Activated CD4-positive, alpha-beta memory T cell treated with anti-CD3 and anti-CD28 coated beads for 36 hours (primary cell): ENCODE data around the gene LRFN3. TPM values are rescaled to one million over a fixed set of nuclear protein-coding genes. Genes with fewer than 3 reads are reported as not detected.
A peak's percentile ranks its signal among the peaks of the same experiment; 100 is the strongest.
"Not testable (repeated sequence)": the region's sequence is repeated elsewhere in the genome, so short reads cannot be mapped to it uniquely, and the experiment has no call there.

Source experiments
- CTCF ChIA-PET: fragments of 350-600 bp; sonication (Branson Sonifier 250); formaldehyde crosslinking; loops from one replicate; lab custom pipeline; 2021; ENCODE audit warnings: antibody characterized with exemption, inconsistent platforms; lab: Charles Lee
- POLR2A ChIA-PET: fragments of 350-600 bp; sonication (Branson Sonifier 250); formaldehyde crosslinking; loops from one replicate; lab custom pipeline; 2021; ENCODE audit warnings: antibody characterized with exemption; lab: Charles Lee
- DNase-seq: peaks from one replicate; pipeline ENCODE4 v3.0.0-alpha.2; 2020
- H3K27ac Mint-ChIP-seq: one replicate; pipeline ENCODE4 v1.8.0; 2021; ENCODE audit warnings: mixed read lengths
- H3K27me3 Mint-ChIP-seq: one replicate; pipeline ENCODE4 v1.8.0; 2021; ENCODE audit warnings: mixed read lengths
- H3K36me3 Mint-ChIP-seq: one replicate; pipeline ENCODE4 v1.8.0; 2021; ENCODE audit warnings: mixed read lengths
- H3K4me1 Mint-ChIP-seq: one replicate; pipeline ENCODE4 v1.8.0; 2021; ENCODE audit warnings: low read depth, mixed read lengths
- H3K4me3 Mint-ChIP-seq: one replicate; pipeline ENCODE4 v1.8.0; 2021; ENCODE audit warnings: mild to moderate bottlenecking, mixed read lengths
- H3K9me3 Mint-ChIP-seq: one replicate; pipeline ENCODE4 v1.8.0; 2021; ENCODE audit warnings: mixed read lengths
- intact Hi-C: fragments of 100-400 bp; cut with micrococcal nuclease; formaldehyde crosslinking; loops from one replicate; pipeline ENCODE4 v1.15.1; 2023
- total RNA-seq, 2 experiments: library from RNA; stranded (reverse); gene quantifications; one replicate each; pipeline ENCODE4 v1.2.3, GENCODE V29; 2021

The LRFN3 gene
- total RNA-seq, 2 experiments from 2014 or later = 8.7 to 9.1 TPM

DNA sequence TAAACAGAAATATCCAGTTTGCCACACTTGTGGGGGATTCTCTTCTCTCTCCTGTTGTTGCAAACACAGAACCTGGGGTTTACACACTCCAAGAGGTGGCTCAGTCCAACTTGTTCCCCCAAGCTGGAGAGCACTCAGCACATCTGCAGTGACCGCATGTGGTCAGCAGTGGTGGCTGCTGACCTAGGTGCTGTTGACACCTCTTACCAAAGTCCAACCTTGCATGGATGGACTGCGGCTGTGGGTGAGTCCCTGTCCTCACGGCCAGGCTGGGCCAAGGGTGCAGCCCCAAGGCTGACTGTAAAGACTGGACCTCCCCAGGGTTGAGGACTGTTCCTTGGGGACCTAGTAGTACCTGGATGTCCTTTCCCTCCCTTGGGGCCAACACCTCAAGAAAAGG lies 6.1 kb downstream of the LRFN3 start:
- DNase-seq = no peak
- Mint-ChIP-seq H3K4me3 (no peak overlapping the region), H3K36me3 (peaks cover 3% of the 10 kb centered on the region), H3K27ac (no peak overlapping the region), H3K9me3 (no peaks in the 10 kb centered on the region), H3K4me1 (peaks cover 17% of the 10 kb centered on the region), H3K27me3 (no peaks in the 10 kb centered on the region)
- POLR2A ChIA-PET = no interaction called here
- CTCF ChIA-PET = no interaction called here
- intact Hi-C loops = no loop called here

DNA sequence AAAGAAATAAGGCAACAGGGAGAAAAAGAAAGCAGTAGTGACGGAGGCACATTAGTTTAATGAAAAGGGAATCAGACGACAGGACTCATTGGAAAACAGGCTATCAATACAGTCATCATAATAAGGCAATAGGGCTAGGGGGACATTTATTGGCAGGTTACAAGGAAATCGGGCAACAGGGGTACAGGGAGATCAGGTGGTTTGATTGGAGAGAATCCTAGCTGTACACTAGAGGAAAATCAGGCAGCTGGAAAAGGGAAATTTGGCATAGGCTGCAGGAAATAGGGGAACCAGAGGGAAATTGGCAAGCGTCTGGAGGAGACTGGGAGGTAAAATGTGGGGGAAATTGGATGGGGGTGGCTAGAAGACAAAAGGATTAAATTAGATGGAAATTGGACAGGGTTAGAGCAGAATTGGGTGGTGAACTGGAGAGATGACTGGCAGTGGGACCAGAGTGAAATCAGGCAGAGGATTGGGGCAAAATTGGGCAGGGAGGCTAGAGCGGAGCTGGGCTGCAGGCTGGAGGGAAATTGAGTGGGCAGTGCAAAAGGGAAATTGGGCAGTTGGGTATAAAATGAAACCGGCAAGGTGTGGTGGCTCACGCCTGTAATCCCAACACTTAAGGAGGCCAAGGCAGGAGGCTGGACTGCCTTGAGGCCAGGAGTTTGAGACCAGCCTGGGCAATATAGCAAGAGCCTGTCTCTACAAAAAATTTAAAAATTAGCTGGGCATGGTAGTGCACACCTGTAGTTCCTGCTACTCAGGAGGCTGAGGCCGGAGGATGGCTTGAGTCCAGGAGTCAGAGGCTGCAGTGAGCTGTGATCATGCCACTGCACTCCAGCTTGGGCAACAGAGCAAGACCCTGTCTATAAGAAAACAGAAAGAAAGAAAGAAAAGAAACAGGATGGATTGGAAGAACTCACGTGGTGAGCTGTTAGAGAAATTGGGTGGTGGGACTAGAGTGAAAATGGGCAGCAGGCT lies 7.4 kb downstream of the LRFN3 start:
- H3K4me1 Mint-ChIP-seq = peaks cover 7% of the 10 kb centered on the region
- no peak overlapping the region for H3K4me3 Mint-ChIP-seq
- ChIA-PET POLR2A (interaction anchor here (0.6 kb wide), 1 partner anchor 59 kb away, joined by 3 read pairs; no protein-coding TSS in a partner anchor), CTCF (no interaction called here)
- no peaks in the 10 kb centered on the region for H3K27me3 Mint-ChIP-seq
- no peak for DNase-seq
- H3K27ac Mint-ChIP-seq = no peak overlapping the region
- intact Hi-C loops = no loop called here
- peaks cover 3% of the 10 kb centered on the region for H3K36me3 Mint-ChIP-seq
- no peaks in the 10 kb centered on the region for H3K9me3 Mint-ChIP-seq

- POLR2A ChIA-PET = no interaction called here
- DNase-seq = no peak
- no peak overlapping the region for H3K4me3 Mint-ChIP-seq
- intact Hi-C loops = no loop called here
- no peaks in the 10 kb centered on the region for H3K9me3 Mint-ChIP-seq
- H3K27me3 Mint-ChIP-seq = no peaks in the 10 kb centered on the region
- H3K27ac Mint-ChIP-seq = no peak overlapping the region
- CTCF ChIA-PET = no interaction called here
- no peaks in the 10 kb centered on the region for H3K36me3 Mint-ChIP-seq
- peaks cover 7% of the 10 kb centered on the region for H3K4me1 Mint-ChIP-seq
Observed at GRCh38 chr19:35944556-35944955, 8.4 kb downstream of the LRFN3 start.

DNA sequence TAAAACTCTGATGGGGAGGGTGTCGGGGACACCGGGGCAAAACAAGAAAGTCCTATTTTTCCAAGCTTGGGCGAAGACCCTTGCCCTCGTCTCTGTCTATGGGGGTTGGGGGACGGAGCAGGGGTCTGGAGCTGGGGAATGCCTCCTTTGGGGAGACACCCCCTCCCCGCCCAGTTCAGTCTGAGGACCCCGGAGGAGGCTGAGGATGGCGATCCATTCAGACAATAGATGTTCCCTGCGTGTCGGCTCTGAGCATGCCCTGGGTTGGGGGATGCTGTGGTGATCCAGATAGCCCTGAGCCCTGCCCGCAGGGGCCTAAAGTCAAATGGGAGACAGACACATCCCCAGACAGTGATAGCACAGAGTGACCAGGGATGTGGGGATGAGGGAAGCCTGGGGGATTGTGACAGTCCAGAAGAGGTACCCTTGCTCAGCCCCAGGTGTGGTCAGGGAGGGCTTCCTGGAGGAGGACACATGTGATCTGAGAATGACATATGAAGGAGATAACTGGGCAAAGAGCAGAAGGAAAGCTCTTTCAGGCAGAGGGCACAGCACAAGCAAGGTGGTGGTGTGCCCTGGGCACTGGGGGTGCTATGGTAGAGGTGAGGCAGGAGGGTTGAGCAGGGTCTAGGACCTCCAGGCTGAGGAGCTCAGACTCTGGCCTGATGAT lies 9.1 kb downstream of the LRFN3 start:
- intact Hi-C loops = no loop called here
- no peak for DNase-seq
- CTCF ChIA-PET = no interaction called here
- H3K4me3 Mint-ChIP-seq = no peak overlapping the region
- no peak overlapping the region for H3K27ac Mint-ChIP-seq
- POLR2A ChIA-PET = no interaction called here
- H3K27me3 Mint-ChIP-seq = no peaks in the 10 kb centered on the region
- H3K4me1 Mint-ChIP-seq = peaks cover 9% of the 10 kb centered on the region
- H3K9me3 Mint-ChIP-seq = no peaks in the 10 kb centered on the region
- H3K36me3 Mint-ChIP-seq = no peaks in the 10 kb centered on the region

- H3K4me1 Mint-ChIP-seq = peaks cover 13% of the 10 kb centered on the region
- H3K4me3 Mint-ChIP-seq = no peak overlapping the region
- H3K27me3 Mint-ChIP-seq = no peaks in the 10 kb centered on the region
- intact Hi-C loops = no loop called here
- POLR2A ChIA-PET = no interaction called here
- no peaks in the 10 kb centered on the region for H3K9me3 Mint-ChIP-seq
- no peak overlapping the region for H3K27ac Mint-ChIP-seq
- H3K36me3 Mint-ChIP-seq = no peaks in the 10 kb centered on the region
- DNase-seq = no peak
- CTCF ChIA-PET = interaction anchor here (1.0 kb wide), 1 partner anchor 108 kb away, joined by 3 read pairs; the partner anchor contains the start of gene THAP8
Observed at GRCh38 chr19:35946203-35946602, 10.0 kb downstream of the LRFN3 start.

GRCh38 chr19:35949131-35949530 lies 13.0 kb downstream of the LRFN3 start:
- no peak for DNase-seq
- no peaks in the 10 kb centered on the region for H3K36me3 Mint-ChIP-seq
- H3K4me1 Mint-ChIP-seq = peaks cover 32% of the 10 kb centered on the region
- ChIA-PET POLR2A (interaction anchor here (1.9 kb wide), 1 partner anchor 10 kb away, joined by 7 read pairs; no protein-coding TSS in a partner anchor), CTCF (interaction anchor here (1.1 to 1.6 kb wide), 6 partner anchors 14 to 221 kb away, joined by 3 to 4 read pairs (median 3); no protein-coding TSS in a partner anchor)
- H3K4me3 Mint-ChIP-seq = no peak overlapping the region
- H3K27me3 Mint-ChIP-seq = no peaks in the 10 kb centered on the region
- H3K27ac Mint-ChIP-seq = no peak overlapping the region
- intact Hi-C loops = no loop called here
- H3K9me3 Mint-ChIP-seq = no peaks in the 10 kb centered on the region

DNA sequence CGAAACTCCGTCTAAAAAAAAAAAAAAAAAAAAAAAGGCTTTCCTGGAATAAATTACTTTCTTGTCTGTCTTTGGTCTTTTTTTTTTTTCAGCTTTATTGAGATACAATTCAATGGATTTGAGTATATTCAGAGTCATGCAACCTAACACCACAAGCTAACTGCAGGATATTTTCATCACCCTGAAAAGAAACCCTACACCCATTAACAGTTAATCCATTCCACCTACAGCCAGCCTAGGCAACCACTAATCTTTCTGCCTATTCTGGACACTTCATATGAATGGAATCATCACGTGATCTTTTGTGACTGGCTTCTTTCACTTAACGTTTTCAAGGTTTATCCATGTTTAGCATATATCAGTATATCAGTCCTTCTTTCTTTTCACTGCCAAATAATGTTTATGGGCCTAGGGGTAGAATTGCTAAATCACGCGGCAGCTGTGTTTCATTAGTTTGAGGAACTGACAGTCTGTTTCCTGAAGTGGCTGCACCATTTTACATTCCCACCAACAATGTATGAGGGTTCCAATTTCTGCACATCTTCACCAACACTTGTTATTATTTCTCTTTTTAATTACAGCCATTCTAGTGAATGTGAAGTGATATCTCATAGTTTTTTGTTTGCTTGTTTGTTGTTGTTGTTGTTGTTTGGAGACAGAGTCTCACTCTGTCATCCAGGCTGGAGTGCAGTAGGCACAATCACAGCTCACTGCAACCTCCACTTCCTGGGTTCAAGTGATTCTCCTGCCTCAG lies 19.9 kb downstream of the LRFN3 start:
- no peaks in the 10 kb centered on the region for H3K36me3 Mint-ChIP-seq
- no peaks in the 10 kb centered on the region for H3K27me3 Mint-ChIP-seq
- H3K9me3 Mint-ChIP-seq = peaks cover 5% of the 10 kb centered on the region
- intact Hi-C loops = loop anchor here (5.0 to 10.0 kb wide), 2 partner anchors 41 to 179 kb away; partner anchors contain the start of gene SDHAF1
- no peak for DNase-seq
- POLR2A ChIA-PET = no interaction called here
- CTCF ChIA-PET = no interaction called here
- H3K4me1 Mint-ChIP-seq = peaks cover 50% of the 10 kb centered on the region
- peak overlapping the region; percentile 15 for H3K27ac Mint-ChIP-seq
- H3K4me3 Mint-ChIP-seq = no peak overlapping the region

- DNase-seq, H3K4me3 Mint-ChIP-seq, H3K9me3 Mint-ChIP-seq, H3K36me3 Mint-ChIP-seq, H3K27ac Mint-ChIP-seq, H3K27me3 Mint-ChIP-seq: not testable (repeated sequence)
- ChIA-PET CTCF (interaction anchor here (0.8 kb wide), 1 partner anchor 263 kb away, joined by 3 read pairs; no protein-coding TSS in a partner anchor), POLR2A (interaction anchor here (0.6 kb wide), 1 partner anchor 61 kb away, joined by 6 read pairs; no protein-coding TSS in a partner anchor)
- intact Hi-C loops = loop anchor here (5.0 to 10.0 kb wide), 2 partner anchors 40 to 177 kb away; partner anchors contain the start of gene SDHAF1
- H3K4me1 Mint-ChIP-seq = peaks cover 45% of the 10 kb centered on the region
Observed at GRCh38 chr19:35957411-35957810, 21.2 kb downstream of the LRFN3 start.

DNA sequence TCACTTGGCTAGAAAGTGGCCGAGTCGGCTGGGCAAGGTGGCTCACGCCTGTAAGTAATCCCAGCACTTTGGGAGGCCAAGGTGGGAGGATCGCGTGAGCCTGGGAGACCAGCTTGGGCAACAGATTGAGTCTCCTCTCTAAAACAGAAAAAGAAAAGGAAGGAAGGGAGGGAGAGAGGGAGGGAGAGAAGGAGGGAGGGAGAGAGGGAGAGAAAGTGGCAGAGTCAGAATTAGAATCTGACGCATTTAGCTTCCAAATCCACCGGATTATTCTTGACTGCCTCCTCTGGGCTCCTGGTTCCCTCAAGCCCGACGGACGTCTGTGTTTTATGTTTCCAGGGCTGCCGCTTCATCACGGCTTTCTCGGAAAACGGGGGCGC lies 22.5 kb downstream of the LRFN3 start:
- Mint-ChIP-seq H3K36me3 (no peaks in the 10 kb centered on the region), H3K9me3 (peaks cover 5% of the 10 kb centered on the region), H3K4me1 (peaks cover 34% of the 10 kb centered on the region), H3K27me3 (peaks cover 2% of the 10 kb centered on the region), H3K4me3 (peak overlapping the region; percentile 45), H3K27ac (peak overlapping the region; percentile 75)
- no peak for DNase-seq
- intact Hi-C loops = loop anchor here (5.0 to 10.0 kb wide), 2 partner anchors 39 to 176 kb away; partner anchors contain the start of gene SDHAF1
- ChIA-PET POLR2A (interaction anchor here (1.7 kb wide), 2 partner anchors 10 to 56 kb away, joined by 4 to 7 read pairs; partner anchors contain the start of gene ALKBH6), CTCF (interaction anchor here (0.6 to 1.4 kb wide), 11 partner anchors 11 to 96 kb away, joined by 3 to 5 read pairs (median 3); partner anchors contain the start of genes SDHAF1, THAP8 and TYROBP)

- Mint-ChIP-seq H3K9me3 (peaks cover 5% of the 10 kb centered on the region), H3K4me1 (peaks cover 29% of the 10 kb centered on the region), H3K27me3 (peaks cover 3% of the 10 kb centered on the region), H3K27ac (no peak overlapping the region), H3K4me3 (peak overlapping the region; percentile 49), H3K36me3 (no peaks in the 10 kb centered on the region)
- intact Hi-C loops = loop anchor here (5.0 to 10.0 kb wide), 2 partner anchors 38 to 175 kb away; partner anchors contain the start of gene SDHAF1
- POLR2A ChIA-PET = interaction anchor here (1.7 kb wide), 2 partner anchors 10 to 55 kb away, joined by 4 to 7 read pairs; partner anchors contain the start of gene ALKBH6
- peak; percentile 85 for DNase-seq
- CTCF ChIA-PET = interaction anchor here (0.6 to 1.4 kb wide), 11 partner anchors 10 to 95 kb away, joined by 3 to 5 read pairs (median 3); partner anchors contain the start of genes SDHAF1, THAP8 and TYROBP
Observed at GRCh38 chr19:35959040-35959967, 23.1 kb downstream of the LRFN3 start.
